K562 (cell line): ENCODE measurements around the gene RBM22. TPM values are rescaled to one million over a fixed set of nuclear protein-coding genes. Genes with fewer than 3 reads are reported as not detected.
A peak's percentile ranks its signal among the peaks of the same experiment; 100 is the strongest.

Experiments
- ATAC-seq: fragments of 200-7000 bp; cut with Tn5 transposase; 3 replicates; pipeline ENCODE4 v1.9.1; 2020; ENCODE audit warnings: moderate library complexity
- BruUV-seq: library from RNA; stranded (reverse); fragments of 400-500 nt; replicated peaks from 2 replicates; lab custom pipeline; 2021; lab: Mats Ljungman, UMichigan
- CTCF ChIA-PET: fragments of 300-600 bp; formaldehyde crosslinking; extraction: SDS; loops from one replicate; lab custom pipeline; 2021; ENCODE audit warnings: low intra/inter-chr PET ratio; lab: Yijun Ruan, JAX
- POLR2A ChIA-PET: fragments of 300-600, 350-650 bp; sonication (Branson Sonifier 250); formaldehyde crosslinking; extraction: SDS; loops from one replicate; lab custom pipeline; 2021; ENCODE audit warnings: antibody characterized with exemption, inconsistent platforms; lab: Yijun Ruan, JAX
- DNase-seq, 4 experiments: peaks; one replicate each; pipeline versions ENCODE4 v3.0.0 to v3.0.0-alpha.2; 2011 to 2018; ENCODE audit warnings: low spot score in 3 of 4, mixed read lengths in 3 of 4; ENCODE audit errors: extremely low read depth in 1 of 4
- FAIRE-seq: peaks from 2 replicates; lab custom pipeline; 2011; peaks lifted over from hg19 to GRCh38; lab: Jason Lieb, UNC
- H2AFZ ChIP-seq: 2 replicates; pipeline ENCODE4 v1.6.0; 2011; ENCODE audit warnings: low read depth, low read length, control low read depth, inconsistent platforms
- H3K27ac ChIP-seq: fragments of 200-600 bp; 3 replicates; pipeline ENCODE4 v1.8.0; 2011; ENCODE audit warnings: low read depth, mild to moderate bottlenecking, control low read depth, inconsistent platforms, low read length, moderate library complexity, mixed read lengths; ENCODE audit errors: extremely low read depth
- H3K27me3 ChIP-seq, 2 experiments: fragments of 300-600 bp in 1 of 2; 2 replicates in 1 of 2; 3 replicates in 1 of 2; pipeline versions ENCODE4 v1.6.0 to v1.8.0; 2011; ENCODE audit warnings: inconsistent platforms in 2 of 2, low read length in 2 of 2, mild to moderate bottlenecking in 1 of 2, mixed read lengths in 1 of 2, moderate library complexity in 1 of 2; ENCODE audit not compliant: control insufficient read depth in 2 of 2, insufficient read depth in 2 of 2
- H3K36me3 ChIP-seq: fragments of 300-600 bp; 3 replicates; pipeline ENCODE4 v1.8.0; 2011; ENCODE audit warnings: mild to moderate bottlenecking, low read length, inconsistent platforms; ENCODE audit not compliant: control insufficient read depth, insufficient read depth
- H3K4me1 ChIP-seq, 2 experiments: fragments of 200-600 bp in 1 of 2; replicated peaks in 1 of 2; 2 replicates in 1 of 2; 3 replicates in 1 of 2; pipeline versions ENCODE4 v1.5.1 to v1.8.0; 2011; ENCODE audit warnings: inconsistent platforms in 2 of 2, low read length in 2 of 2, mild to moderate bottlenecking in 1 of 2, mixed read lengths in 1 of 2, moderate library complexity in 1 of 2; ENCODE audit not compliant: control insufficient read depth in 2 of 2, insufficient read depth in 2 of 2
- H3K4me2 ChIP-seq: 2 replicates; pipeline ENCODE4 v1.6.1; 2011; ENCODE audit warnings: low read length, control low read depth, inconsistent platforms, mixed read lengths; ENCODE audit not compliant: insufficient read depth
- H3K4me3 ChIP-seq: fragments of 200-600 bp; sonication (generic), shearing (Covaris generic); 2 replicates; pipeline ENCODE4 v1.5.1; 2016; ENCODE audit warnings: control low read depth, inconsistent platforms
- H3K79me2 ChIP-seq: fragments of 200-600 bp; 3 replicates; pipeline ENCODE4 v1.8.0; 2011; ENCODE audit warnings: low read length, inconsistent platforms; ENCODE audit not compliant: control insufficient read depth, insufficient read depth
- H3K9ac ChIP-seq, 2 experiments: 2 replicates each; pipeline versions ENCODE4 v1.6.0 to v1.6.1; 2011; ENCODE audit warnings: low read depth in 2 of 2, low read length in 2 of 2, control low read depth in 1 of 2, inconsistent platforms in 1 of 2, mild to moderate bottlenecking in 1 of 2, mixed read lengths in 1 of 2; ENCODE audit not compliant: insufficient read depth in 1 of 2
- H3K9me1 ChIP-seq: one replicate; pipeline ENCODE4 v1.6.0; 2011; ENCODE audit warnings: inconsistent platforms, mild to moderate bottlenecking, low read length, moderate library complexity; ENCODE audit not compliant: control insufficient read depth, insufficient read depth
- H3K9me3 ChIP-seq: replicated peaks from 2 replicates; pipeline ENCODE4 v1.5.1; 2011; ENCODE audit warnings: low read depth, low read length, inconsistent platforms; ENCODE audit not compliant: control insufficient read depth, insufficient read depth
- H4K20me1 ChIP-seq: replicated peaks from 2 replicates; pipeline ENCODE4 v1.6.1; 2011; ENCODE audit warnings: low read length, inconsistent platforms, mixed read lengths; ENCODE audit not compliant: control insufficient read depth, insufficient read depth
- ADNP ChIP-seq: fragments of 200-800 bp; sonication (Bioruptor generic); IDR thresholded peaks from 2 replicates; pipeline ENCODE4 v1.6.1; 2016; ENCODE audit warnings: missing genetic modification characterization, missing compliant biosample characterization
- CREB1 ChIP-seq, 2 experiments: sonication (generic) in 1 of 2; formaldehyde crosslinking in 1 of 2; IDR thresholded peaks; 2 replicates each; pipeline versions ENCODE4 v1.6.1 to v1.8.0; 2012 to 2022; ENCODE audit warnings: inconsistent platforms in 1 of 2, mild to moderate bottlenecking in 1 of 2, missing genetic modification reagents in 1 of 2, moderate library complexity in 1 of 2
- CTBP1 ChIP-seq: fragments of 450-650 bp; IDR thresholded peaks from 2 replicates; pipeline ENCODE4 v1.6.1; 2016; ENCODE audit warnings: borderline replicate concordance
- EGR1 ChIP-seq: fragments of 450-650 bp; conservative IDR thresholded peaks from 2 replicates; pipeline ENCODE4 v1.6.1; 2017; ENCODE audit warnings: mild to moderate bottlenecking
- FIP1L1 ChIP-seq: fragments of 200-400 bp; formaldehyde crosslinking; IDR thresholded peaks from 2 replicates; pipeline ENCODE4 v1.6.1; 2018; ENCODE audit warnings: mild to moderate bottlenecking, low read depth, low read length; ENCODE audit not compliant: poor library complexity, severe bottlenecking
- HMG20A ChIP-seq: fragments of 450-650 bp; formaldehyde crosslinking; conservative IDR thresholded peaks from 2 replicates; pipeline ENCODE4 v1.4.0; 2020; ENCODE audit warnings: mild to moderate bottlenecking, mixed read lengths
- HNRNPK ChIP-seq: fragments of 200-400 bp; formaldehyde crosslinking; IDR thresholded peaks from one replicate; pipeline ENCODE4 v1.6.1; 2018; ENCODE audit warnings: mild to moderate bottlenecking, low read depth, low read length; ENCODE audit not compliant: poor library complexity, severe bottlenecking
- KDM5B ChIP-seq: fragments of 200-600 bp; sonication (generic); IDR thresholded peaks from 2 replicates; pipeline ENCODE4 v1.6.1; 2012; ENCODE audit warnings: low read depth, mild to moderate bottlenecking, moderate library complexity, low read length, control low read depth, inconsistent platforms; ENCODE audit not compliant: insufficient replicate concordance
- MAX ChIP-seq: sonication (generic); formaldehyde crosslinking; IDR thresholded peaks from 2 replicates; pipeline ENCODE4 v1.9.0; 2022; ENCODE audit warnings: mild to moderate bottlenecking, missing genetic modification reagents
- NRF1 ChIP-seq, 2 experiments: fragments of 450-650 bp; IDR thresholded peaks in 1 of 2; conservative IDR thresholded peaks in 1 of 2; 2 replicates each; pipeline ENCODE4 v1.6.1; 2014; ENCODE audit warnings: mild to moderate bottlenecking in 2 of 2
- SIN3A ChIP-seq, 2 experiments: fragments of 150-350 bp in 1 of 2; IDR thresholded peaks; 2 replicates each; pipeline ENCODE4 v1.6.1; 2011 to 2016; ENCODE audit warnings: borderline replicate concordance in 2 of 2, low read depth in 2 of 2, low read length in 2 of 2, mild to moderate bottlenecking in 2 of 2, moderate library complexity in 2 of 2; ENCODE audit not compliant: control insufficient read depth in 1 of 2
- TBP ChIP-seq: optimal IDR thresholded peaks from 2 replicates; pipeline ENCODE3; 2011; ENCODE audit warnings: low read depth, low read length, improper control_type of control experiment
- TCFL5 ChIP-seq: fragments of 250-450 bp; sonication (Bioruptor Pico); conservative IDR thresholded peaks from 2 replicates; pipeline ENCODE4 v1.6.1; 2021; ENCODE audit warnings: mild to moderate bottlenecking, moderate library complexity, matching md5 sums
- ZNF282 ChIP-seq: sonication (generic); formaldehyde crosslinking; IDR thresholded peaks from 2 replicates; pipeline ENCODE4 v1.8.1; 2023; ENCODE audit warnings: missing genetic modification reagents
- ZNF561 ChIP-seq: fragments of 450-650 bp; formaldehyde crosslinking; conservative IDR thresholded peaks from 2 replicates; pipeline ENCODE4 v1.4.0; 2020; ENCODE audit warnings: mild to moderate bottlenecking, moderate library complexity
- ZNF639 ChIP-seq, 2 experiments: fragments of 200-800 bp in 1 of 2; sonication (Bioruptor generic) in 1 of 2; sonication (generic) in 1 of 2; formaldehyde crosslinking in 1 of 2; IDR thresholded peaks in 1 of 2; conservative IDR thresholded peaks in 1 of 2; 2 replicates each; pipeline versions ENCODE4 v1.5.0 to v1.6.1; 2016 to 2020; ENCODE audit warnings: missing compliant biosample characterization in 1 of 2, missing genetic modification characterization in 1 of 2, missing genetic modification reagents in 1 of 2
- WGBS: fragments of 100-300 bp; shearing (Covaris generic); methylation state at CpG from one replicate; pipeline ENCODE4 v1.1.6; 2016; ENCODE audit warnings: low coverage, mixed read lengths; ENCODE audit not compliant: insufficient coverage; ENCODE audit errors: missing lambda C conversion rate; 5-methylcytosine and 5-hydroxymethylcytosine counted together
- in situ Hi-C: fragments of 300-500 bp; cut with MboI; formaldehyde crosslinking; loops from 4 replicates; pipeline ENCODE4 v1.15.0; 2018; ENCODE audit warnings: inconsistent platforms, mixed read lengths
- intact Hi-C: fragments of 100-400 bp; cut with micrococcal nuclease; formaldehyde crosslinking; loops from 2 replicates; pipeline ENCODE4 v1.14.2; 2022
- polyA plus RNA-seq, 8 experiments: library from polyadenylated mRNA; depleted of rRNA in 4 of 8; stranded (reverse) in 5 of 8; unstranded in 3 of 8; fragments of >200 nt; fragmentation: Nextera tagmentation in 2 of 8; fragmentation: Illumina TruSeq in 1 of 8; extraction: Ambion mirVana in 2 of 8; extraction: Trizol in 1 of 8; gene quantifications; 2 replicates each; pipeline versions ENCODE4 v1.2.1 to v1.2.3, GENCODE V29; 2011 to 2014; ENCODE audit warnings: inconsistent platforms in 1 of 8, missing spikeins in 1 of 8
- total RNA-seq, 7 experiments: library from RNA; depleted of rRNA in 6 of 7; stranded (reverse); fragments of >200 nt in 6 of 7; fragmentation: Illumina TruSeq in 2 of 7; extraction: Trizol in 2 of 7; gene quantifications; 2 replicates each; pipeline versions ENCODE4 v1.2.1 to v1.2.3, GENCODE V29; 2011 to 2021; ENCODE audit warnings: low replicate concordance in 1 of 7

Gene RBM22
- total and polyA plus RNA-seq, 9 of the 15 experiments (the other 6 are each of a cell fraction or from before 2014, with no cell fraction given): 31.3 to 82.2 (median 44.8) TPM

- Histone ChIP-seq H3K4me2 (peak overlapping the region; percentile 81), H3K4me3 (peak overlapping the region; percentile 64), H3K27ac (0 out of 3 replicates have a peak overlapping the region, but pooled peaks have one; percentile 19), H2AFZ (peak overlapping the region; percentile 98), H3K9me1 (no peaks in the 10 kb centered on the region), H3K4me1 (peaks cover 9 to 13% of the 10 kb centered on the region in 2 experiments; a peak in 4 of 5 replicates), H4K20me1 (no peaks in the 10 kb centered on the region), H3K79me2 (no peaks in the 10 kb centered on the region), H3K9ac (peak overlapping the region; percentile 74 to 94), H3K27me3 (peaks cover 6 to 50% of the 10 kb centered on the region in 2 experiments), H3K36me3 (no peaks in the 10 kb centered on the region), H3K9me3 (no peaks in the 10 kb centered on the region)
- ChIA-PET POLR2A (interaction anchor here (0.6 to 1.4 kb wide), 3 partner anchors 11 to 201 kb away, joined by 3 to 5 read pairs (median 4); no protein-coding TSS in a partner anchor), CTCF (interaction anchor here (0.5 to 2.3 kb wide), 5 partner anchors 64 to 96 kb away, joined by 3 to 27 read pairs (median 4); no protein-coding TSS in a partner anchor)
- BruUV-seq: no TSS peak
- 1% methylated on average over 44 of the region's 99 CpGs for WGBS
- in situ Hi-C loops (loop anchor here (10.0 kb wide), 1 partner anchor 202 kb away; no protein-coding TSS in a partner anchor), intact Hi-C loops (loop anchor here (1.0 to 2.0 kb wide), 3 partner anchors 93 to 197 kb away; partner anchors contain the start of gene IRGM)
- ATAC-seq (peak; percentile 91), FAIRE-seq (peak; percentile 42), DNase-seq (peak; percentile 88 to 99 (median 98))
- TF ChIP-seq CREB1 (IDR thresholded peaks at IDR 0.05): no peak; the same call in 1 of the 2 replicates
- TF ChIP-seq CREB1 (CRISPR knock-in tag; IDR thresholded peaks at IDR 0.05): peak; percentile 51; the same call in 1 of the 2 replicates
- peak; percentile 75 for TF ChIP-seq HNRNPK
- no peak for TF ChIP-seq KDM5B
- TF ChIP-seq SIN3A (IDR thresholded peaks at IDR 0.05; ENCODE audit: borderline replicate concordance in 2 of 2, control insufficient read depth in 1 of 2, low read depth in 2 of 2, low read length in 2 of 2): peak in 1 of 2 experiments; percentile 70; a peak in 1 of 4 replicates
- TF ChIP-seq ZNF639 (CRISPR knock-in tag; conservative IDR thresholded peaks at IDR 0.05 in 1 of 2, IDR thresholded peaks at IDR 0.05 in 1 of 2): 0 out of 4 replicates have a peak, but pooled peaks of 1 of the 2 experiments have one; percentile 33
- TF ChIP-seq MAX (CRISPR knock-in tag): peak; percentile 73
- peak; percentile 80 to 83 for TF ChIP-seq NRF1 (conservative IDR thresholded peaks at IDR 0.05 in 1 of 2, IDR thresholded peaks at IDR 0.05 in 1 of 2)
- TF ChIP-seq ZNF561: no peak
- peak; percentile 41; the same call in 1 of the 2 replicates for TF ChIP-seq CTBP1
- no peak for TF ChIP-seq ADNP (tag)
- TF ChIP-seq TBP: peak; percentile 13
- no peak for TF ChIP-seq TCFL5
- TF ChIP-seq ZNF282 (CRISPR knock-in tag): no peak
- TF ChIP-seq FIP1L1: peak; percentile 35
- TF ChIP-seq HMG20A (CRISPR knock-in tag): no peak
- TF ChIP-seq EGR1: peak; percentile 70
Observed at GRCh38 chr5:150656191-150657132, 44.4 kb downstream of the RBM22 start.
